IPS DF 19.7 (cell line): ENCODE data around the gene PRDM2.

Source experiments
- DNase-seq: peaks from one replicate; pipeline ENCODE4 v3.0.0-alpha.2; 2013; ENCODE audit warnings: low read depth, low spot score

The PRDM2 gene

DNA sequence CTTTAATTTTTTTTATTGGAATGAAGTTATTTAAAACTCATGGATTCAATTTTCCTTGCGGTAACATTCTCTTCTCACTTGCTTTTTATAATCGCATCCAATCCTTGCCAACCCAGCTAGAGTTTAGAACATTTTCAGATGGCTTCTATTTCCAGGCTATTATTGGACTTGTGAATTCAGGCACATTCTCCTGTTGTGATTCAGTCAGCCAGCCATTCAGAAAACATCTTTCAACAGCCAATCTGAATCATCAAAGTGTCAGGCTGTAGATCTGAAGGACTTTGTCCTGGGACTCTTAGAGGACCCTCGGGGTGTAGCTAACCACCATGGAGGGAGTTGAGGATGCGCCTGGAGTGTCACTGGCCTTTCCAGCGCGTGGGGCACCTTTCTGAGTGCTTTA, 92.4 kb downstream of the PRDM2 start:
- no peak for DNase-seq

DNA sequence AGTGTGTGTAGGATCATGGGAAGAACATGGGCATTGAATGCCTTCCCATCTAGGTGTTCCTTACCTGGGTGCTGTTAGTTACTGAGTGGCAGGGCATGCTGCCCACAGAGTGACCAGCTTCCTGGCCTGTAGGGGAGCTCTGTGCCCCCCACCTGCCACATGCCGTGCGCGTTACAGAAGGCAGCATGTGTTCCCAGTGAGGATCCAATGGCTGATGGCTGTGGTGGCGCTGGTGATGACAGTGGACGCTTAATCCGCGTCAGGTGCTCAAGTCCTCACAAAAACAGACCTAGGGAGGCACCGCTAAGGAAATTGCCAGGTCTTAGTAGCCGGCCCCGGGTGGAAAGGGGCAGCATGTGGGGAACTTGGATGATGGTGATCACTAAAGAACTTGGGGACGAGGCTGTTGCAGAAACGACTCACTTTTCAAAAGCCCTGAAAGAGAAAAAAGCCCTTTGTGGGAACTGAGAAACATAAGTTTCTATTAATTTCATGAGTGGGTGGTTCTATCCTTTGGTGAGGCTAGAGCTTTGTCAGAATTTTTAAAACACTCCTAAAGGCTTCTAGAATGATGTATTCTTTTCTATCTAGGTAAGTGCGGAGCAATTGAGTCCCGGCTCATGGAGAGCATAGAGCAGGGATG, 93.2 kb downstream of the PRDM2 start:
- DNase-seq: no peak

DNA sequence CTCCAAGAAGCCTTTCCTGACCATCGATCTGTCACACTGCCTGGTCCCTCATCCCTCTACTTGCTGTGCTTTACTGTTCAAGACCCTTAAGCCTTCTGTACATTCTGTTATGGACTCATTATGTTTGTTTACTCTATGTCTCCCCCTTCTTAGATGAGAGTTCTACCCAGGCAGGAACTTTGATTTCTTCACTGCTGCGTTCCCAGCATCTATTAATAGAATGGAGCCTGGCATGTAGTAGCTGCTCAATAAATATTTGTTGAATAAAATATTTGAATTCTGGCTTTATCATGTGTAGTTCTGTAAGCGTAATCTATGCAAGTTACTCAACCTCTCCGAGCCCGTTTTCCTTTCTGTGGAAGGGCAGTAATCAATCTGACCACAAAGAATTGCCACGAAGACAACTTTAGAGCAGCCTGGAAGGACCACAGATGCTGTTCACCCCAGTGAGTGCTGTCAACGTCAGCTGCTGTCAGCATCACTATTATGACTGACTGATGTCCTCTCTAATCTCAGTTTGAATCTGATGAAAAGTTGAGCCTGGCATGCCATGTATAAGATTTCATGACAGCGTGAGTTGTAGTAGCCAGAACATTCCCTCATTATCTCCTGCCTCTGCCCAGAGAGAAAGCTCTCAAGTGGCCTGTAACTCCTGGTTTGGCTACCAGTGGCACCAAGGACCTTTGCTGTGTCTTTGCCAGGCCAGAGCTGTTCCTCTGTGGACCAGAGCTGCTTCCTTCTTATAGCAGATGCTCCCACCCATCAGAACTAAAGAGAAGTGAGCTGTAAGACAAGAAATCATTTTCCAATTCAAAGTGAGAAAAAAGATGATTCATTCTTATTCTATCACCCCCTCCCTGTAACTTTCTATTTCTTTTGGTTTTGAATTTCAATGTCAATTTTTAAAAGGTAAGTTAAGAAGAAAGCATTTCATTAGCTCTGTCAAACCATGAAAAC, 94.5 kb downstream of the PRDM2 start:
- DNase-seq: no peak

DNA sequence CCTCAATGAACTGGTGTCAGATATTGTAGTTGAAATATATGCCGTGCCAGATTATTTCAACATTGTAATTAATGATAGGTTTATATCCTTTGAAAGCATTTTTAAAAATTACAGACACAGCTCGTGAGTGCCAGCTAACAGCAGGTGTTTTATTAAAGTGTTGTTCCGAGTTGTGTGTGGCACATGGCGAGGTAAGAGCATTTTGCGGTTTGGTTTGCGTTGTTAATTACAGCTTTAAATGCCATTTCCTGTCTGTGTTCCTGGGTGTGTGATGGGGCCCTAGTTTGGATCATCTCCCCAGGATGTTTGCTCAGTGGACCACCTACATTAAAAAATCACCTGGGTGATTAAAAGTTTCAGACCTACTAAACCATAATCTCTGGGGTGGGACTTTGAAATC, 97.4 kb downstream of the PRDM2 start:
- no peak for DNase-seq

DNA sequence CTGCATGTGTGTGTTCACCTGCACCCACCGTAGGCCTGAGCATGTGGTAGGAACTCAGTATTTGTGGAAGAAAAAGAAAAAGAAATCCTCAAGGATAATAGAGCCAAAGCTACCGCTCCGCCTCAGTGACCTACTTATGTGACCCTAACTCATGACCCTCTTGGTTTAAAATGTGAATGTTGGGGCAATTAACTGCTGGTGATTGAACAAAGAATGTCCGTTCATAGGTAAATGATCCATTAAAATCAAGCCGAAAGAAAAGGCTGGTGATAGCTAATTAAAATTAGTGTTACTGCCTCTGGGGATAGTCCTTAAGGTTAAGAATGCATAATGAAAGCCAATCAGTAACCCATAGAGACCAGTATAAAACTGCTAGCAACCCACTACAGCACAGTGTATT, 98.1 kb downstream of the PRDM2 start:
- DNase-seq: no peak

DNA sequence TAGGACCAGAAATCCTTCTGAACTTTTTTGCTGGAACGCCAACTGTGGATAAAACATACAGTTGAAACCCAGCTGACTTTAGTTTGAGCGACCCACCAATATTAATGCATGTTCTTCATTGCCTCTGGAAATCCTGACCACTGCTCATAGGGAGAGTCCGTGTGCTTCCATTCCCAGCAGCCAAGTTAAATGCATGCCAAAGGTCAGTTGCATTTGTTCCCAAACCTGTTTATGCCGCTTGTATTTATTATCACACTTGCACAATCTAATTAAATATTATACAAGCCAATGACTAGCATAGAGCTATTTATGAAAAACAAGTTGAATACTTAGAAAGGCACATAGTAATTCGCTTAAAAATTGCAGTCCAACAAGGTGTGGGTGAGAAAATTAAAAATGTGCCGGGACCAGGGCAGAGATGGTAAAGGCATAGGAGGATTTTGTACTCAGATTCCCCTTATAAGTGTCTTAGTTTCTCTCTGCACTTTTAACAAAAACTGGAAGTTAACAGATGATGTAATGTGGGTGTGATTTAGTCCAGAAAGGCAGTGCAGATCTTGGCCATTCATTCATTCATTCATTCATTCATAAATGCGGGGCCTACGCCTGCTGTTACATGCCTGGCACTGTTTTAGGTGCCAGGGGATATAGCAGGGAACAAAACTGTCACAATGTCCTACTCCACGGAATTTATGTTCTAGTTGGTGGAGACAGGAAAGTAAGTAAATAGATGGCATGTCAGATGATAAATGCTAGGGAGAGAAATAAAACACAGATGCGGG, 99.7 kb downstream of the PRDM2 start:
- DNase-seq: no peak

DNA sequence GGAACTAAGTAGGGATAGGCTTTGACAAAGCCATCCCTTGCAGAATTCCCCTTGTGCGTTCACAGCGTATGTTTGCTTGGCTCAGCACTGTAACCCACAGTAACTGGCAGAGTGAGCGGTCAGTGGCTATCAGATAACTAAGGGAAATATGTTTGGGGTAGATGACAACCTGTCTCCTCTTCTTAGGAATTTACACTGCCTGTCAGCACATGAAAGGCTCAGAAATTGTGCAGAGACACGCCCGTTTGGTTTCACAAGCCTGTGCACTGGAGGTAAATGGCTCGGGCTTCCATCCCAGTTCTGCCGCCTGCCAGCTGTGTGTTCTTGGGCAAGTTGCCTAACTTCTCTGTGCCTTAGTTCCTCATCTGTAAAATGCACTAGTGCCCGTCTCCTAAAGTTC, 101.2 kb downstream of the PRDM2 start:
- DNase-seq: no peak

DNA sequence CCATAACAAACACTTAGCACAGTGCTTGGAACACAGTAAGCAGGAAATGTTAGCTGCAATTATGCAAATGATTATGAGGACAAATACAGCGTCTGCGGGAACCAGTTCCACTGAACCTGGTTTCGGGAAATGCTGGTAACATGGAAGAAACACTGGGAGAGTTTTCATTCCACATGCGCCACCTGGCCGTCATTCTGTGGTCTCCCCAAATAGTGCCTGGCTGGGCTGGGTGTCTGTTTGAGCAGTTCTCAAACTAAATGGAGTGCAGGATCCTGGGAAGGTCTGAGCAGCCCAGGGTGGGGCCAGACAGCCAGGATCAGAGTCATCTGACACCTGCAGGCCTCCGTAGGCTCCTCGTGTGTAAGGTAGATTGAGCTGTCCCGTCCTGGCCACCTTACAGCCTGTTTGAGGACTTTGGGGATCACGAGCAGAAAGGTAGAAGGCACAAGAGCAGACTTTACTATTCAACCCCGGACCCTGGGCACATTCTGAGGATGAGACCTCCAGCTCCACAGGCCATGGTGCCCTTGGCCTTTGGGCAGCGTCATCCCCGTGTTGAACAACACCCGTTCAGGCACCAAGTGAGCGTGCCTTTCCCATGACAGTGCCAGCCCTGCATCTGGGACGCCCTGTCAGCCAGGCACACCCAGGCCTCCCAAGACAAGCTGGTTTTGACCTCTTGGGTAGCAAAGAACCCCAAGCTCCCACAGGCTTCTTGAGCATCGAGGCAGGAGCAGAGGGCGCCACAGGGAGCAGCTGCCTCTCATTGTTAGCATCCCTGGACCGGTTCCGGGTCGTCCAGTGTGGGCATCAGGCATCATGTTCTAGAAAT, 101.9 kb downstream of the PRDM2 start:
- DNase-seq: no peak

DNA sequence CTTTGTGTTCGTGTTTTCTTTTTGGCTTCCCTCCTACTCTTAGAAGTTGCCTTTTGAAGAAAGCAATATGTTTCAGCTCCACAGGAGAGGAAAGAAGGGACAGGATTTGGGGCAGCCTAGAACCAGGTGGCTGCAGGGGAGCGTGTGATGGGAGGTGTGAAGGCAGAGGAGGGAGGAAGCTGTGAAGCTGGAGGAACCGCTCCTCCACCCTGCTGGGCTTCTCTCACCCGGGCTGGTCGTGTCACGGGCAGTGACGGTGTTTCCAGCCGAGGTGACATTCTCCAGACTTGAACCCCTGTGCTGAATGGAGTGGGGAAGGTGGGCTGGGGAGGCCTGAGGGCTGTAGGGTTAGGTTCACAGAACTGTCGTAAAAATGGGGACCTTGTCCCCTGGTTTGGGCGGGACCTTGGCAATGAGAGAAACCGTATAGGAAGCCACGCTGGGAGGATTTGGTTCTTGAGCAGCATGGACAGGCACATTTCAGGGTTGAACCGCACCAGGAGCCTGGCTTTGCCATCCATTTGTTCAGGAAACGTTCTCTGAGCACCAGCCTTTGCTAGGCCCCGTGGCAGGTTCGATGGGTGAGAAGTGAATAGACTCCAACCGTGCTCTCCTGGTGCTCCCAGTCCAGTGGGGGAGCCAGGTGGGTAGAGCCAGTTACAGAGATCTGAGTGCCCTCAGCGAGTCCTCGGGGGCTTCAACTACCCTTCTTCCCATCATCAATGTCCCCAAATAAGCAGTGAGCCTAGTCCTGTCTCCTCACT, 103.0 kb downstream of the PRDM2 start:
- no peak for DNase-seq

DNA sequence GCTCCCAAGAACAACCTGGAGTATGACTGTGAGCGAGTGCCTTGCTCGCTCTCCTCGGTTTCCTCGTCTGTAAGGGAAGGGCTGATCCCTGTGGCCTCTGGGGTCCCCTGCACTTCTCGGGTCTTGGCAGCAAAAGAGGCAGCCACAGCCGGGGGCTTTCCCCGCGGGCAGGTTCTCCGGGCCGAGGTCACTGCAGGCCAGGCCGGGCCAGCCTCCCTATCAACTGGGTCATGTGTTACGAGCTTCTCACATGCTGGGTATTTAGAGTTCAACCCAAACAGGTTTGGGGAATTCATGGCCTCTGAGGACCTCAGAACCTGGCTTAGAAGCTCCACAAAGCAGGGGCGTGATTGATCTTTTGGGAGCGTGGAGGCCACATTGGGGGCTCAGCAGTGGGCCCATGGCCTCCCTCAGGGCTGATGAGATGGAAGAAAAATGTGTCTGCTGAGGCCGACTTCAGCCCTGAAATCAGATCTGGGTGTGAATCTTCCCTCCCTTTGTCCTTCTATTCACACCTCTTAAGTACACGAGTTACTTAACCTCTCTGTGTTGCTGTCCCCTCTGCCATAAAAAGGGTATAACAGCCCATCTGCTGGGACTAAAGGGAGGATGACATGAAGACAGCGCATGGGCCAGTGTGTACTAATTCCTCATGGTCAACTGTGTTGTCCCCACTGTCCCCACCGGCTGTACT, 103.7 kb downstream of the PRDM2 start:
- DNase-seq: no peak

DNA sequence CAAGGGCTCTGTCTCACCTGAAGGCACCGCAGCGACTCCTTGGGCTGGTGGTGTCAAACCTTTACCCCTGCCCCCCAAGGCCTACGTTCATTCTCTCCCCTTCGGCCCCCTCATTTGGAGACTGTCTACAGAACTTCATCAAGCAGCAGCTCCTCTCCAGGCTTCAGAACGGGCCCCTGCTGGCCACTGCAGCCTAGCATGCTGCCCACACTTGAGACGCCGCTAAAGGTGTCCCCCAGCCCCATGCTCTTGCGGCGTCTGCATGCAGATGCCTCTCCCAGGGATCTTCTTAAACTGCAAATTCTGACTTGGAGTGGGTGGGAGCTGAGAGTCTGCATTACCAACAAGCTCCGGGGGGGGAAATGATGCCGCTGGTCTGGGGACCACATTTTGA, 104.2 kb downstream of the PRDM2 start:
- DNase-seq: no peak

DNA sequence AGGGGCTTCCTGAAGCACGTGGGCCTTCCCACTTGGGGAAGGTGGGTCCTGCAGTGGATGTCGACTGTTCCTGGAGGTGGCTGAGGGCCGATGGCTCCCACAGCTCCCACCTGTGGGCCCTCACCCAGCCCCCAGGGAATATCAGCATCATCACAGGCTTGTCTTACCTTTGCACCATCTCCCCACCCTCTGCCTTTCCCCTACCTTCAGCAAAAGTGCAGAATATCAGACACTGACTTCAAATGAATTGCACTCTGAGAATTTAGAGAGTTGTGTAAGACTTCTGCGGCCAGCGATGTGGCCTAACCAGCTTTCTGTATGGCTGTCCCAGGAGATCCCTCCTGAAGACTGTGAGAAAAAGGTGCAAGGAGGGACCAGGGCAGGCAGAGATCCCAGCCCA, 105.4 kb downstream of the PRDM2 start:
- DNase-seq: no peak

DNA sequence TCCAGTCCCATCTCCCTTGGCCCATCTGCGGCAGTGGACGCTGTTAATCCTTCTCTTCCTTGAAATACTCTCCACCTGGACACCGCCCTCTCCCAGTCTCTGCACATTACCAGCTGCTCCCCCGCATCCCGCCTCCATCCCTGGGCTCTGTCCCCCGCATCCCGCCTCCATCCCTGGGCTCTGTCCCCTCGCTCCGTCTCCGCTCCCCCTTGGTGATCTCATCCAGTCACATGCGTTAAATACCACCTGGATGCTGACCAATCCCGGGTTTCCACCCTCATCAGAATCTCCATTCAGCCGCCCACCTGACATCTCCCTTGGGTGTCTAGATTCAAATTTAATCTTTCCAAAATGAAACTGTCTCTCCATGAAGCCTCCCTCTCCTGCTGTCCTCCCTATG, 106.1 kb downstream of the PRDM2 start:
- DNase-seq: no peak

DNA sequence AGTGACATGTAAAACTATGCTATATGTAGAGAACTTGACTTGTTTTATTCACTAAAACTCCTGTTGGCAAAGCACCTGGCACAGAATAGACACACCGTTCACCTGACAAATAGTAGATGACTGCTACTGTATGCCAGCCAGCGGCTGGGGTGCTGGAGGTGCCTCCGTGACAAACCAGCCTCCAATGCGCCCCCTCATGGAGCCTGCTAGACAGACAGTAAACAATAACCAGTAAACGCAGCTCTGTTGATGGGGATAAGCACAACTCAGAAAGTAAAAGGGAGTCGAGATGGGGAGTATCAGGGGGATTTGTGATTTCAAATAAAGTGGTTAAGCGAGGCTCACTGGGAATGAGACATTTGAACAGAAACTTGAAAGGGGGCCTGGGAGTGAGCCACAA, 107.2 kb downstream of the PRDM2 start:
- no peak for DNase-seq

DNA sequence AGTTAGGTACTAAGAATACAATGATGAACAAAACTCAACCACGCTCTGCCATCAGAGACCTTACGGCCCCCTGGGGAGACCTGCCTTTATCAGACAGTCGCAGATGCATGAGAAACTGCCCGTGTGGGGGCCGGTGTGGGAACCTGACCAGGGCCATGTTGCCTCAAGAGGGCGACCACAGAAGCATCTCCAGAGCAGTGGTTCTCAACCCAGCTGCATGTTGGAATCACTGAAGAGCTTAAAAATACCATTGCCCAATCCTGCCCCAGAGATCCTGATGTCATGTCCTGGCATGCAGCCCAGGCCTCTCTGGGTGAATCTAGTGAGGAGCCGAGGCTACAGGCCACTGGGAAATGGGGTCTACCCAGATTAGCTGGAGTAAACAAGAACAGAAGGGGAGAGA, 108.7 kb downstream of the PRDM2 start:
- no peak for DNase-seq

DNA sequence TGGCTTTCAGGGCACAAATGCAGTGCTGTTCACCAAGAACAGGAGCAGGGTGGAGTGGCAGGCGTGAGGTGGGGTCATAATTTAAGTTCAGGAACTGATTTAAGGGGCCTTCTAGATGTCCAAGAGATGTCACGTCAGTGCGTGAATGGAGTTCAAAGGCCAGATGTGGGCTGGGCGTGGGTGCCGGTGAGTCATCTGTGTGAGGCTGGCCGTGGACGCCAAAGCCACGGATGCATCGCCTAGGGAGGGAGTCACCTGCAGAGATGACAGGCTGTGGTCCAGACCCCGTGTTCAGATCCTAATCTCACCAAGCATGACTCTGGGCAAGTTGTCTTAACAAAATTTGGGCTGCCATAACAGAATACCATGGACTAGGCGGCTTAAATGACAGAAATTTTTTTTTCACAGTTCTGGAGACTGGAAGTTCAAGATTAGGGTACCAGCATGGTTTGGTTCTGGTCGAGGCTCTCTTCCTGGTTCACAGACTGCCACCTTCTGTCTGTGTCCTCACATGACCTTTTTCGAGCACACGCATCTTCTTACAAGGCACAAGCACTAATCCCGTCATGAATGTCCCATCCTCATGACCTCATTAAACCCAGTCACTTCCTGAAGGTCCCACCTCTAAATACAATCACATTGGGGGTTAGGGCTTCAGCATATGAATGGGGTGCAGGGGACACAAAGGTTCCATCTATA, 109.6 kb downstream of the PRDM2 start:
- DNase-seq: no peak

DNA sequence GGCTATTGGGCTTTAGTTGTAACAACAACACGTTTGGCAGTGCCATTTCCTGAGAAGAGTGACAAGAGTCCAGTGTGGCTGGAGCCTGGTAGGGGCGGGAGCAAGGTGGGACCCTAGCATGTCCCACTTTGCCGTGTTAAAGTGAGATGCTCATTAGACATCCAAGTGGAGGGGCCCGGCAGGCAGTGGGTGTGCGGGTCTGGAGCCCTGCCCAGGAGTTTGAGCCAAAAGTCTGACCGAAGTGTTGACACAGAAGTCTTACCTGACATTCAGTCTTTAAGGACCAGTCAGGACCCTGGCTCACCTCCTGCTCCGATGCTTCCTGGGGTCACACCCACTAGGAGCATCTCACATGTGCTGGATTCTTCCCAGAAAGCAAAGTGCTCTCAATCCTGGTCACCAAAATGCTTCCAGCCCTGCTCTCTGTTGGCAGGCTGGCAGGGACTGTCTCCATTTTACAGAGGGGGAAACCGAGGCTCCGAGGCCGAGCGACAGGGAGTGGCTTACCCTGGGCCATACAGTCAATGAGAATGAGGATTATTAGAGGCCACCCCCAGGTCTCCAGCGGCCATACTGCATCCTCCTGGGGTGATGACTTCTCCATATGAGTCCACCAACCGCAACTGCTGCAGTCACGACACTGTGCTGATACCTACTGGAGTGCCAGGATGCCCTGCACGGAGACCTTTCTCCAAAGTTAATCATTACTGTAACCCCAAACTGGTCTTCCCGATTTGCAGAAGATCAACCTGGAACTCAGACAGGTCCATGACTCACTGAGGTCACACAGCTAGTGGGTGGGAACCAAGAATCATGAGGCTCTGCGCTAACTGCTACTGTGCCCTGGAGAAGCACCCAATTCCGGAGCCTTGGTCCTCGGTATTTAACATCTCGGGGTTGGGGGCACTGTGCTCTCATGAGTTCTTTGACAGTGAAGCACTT, 112.7 kb downstream of the PRDM2 start:
- no peak for DNase-seq

DNA sequence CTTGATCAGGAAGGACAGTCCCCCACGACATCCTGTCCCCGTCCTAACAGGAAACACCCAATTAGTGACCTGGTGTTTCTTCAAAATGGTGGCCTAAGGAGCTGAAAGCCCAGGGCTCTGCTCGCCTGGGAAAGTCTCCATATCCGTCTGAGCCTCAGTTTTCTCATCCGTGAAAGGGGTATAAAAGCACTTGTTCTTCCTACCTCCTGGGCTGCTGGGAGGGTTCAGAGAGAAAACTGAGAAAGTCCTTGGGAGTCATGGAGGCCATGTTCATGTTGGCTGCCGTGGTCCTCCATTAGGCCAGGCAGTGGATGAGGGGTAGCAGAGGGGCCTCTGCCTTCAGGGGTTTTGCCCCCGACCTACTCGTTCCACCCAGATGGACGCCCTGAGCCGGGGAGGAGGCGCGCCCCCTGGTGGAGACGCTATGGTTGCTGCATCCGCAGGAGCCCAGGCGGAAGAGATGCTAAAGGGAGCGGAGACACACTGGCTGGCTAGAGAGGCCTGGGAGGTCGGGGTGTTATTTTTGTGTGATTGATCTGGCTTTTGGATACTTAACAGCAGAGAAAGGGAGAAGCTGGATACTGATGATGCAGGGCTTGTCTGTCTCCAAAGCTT, 113.5 kb downstream of the PRDM2 start:
- DNase-seq: no peak
